Measurements from ENCODE around the gene PHACTR1. TPM values are rescaled to one million over a fixed set of nuclear protein-coding genes. Genes with fewer than 3 reads are reported as not detected.

PHACTR1 gene
- total and polyA plus RNA-seq, 9 of the 15 experiments (the other 6 are each of a cell fraction or from before 2014, with no cell fraction given), result 11.5 to 32.6 (median 22.0) TPM

DNA sequence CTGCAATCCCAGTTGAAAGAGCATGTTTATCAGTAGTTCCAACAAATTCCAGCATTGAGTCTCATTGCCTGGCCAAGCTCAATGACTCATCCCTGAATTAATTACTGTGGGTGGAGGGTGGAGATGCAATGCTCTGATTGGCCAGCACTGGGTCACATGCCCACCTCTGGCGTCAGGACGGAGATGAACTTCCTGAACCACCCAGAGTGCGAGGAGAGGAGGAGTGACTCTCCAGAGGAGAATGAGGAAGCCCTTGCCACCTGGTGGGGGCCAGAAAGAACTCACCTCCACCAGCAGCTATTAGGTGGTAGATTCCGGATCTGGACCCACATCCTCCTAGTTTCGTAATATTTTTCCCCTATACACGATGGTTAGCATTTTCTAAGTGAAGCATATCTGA lies 327.8 kb downstream of the PHACTR1 start:
- Histone ChIP-seq H2AFZ (ENCODE audit: low read depth, low read length) (peak overlapping the region; percentile 60; the same call in 1 of the 2 replicates), H3K4me3 (no peak overlapping the region), H3K27ac (ENCODE audit: extremely low read depth, low read depth, low read length) (no peak overlapping the region), H3K27me3 (ENCODE audit: control insufficient read depth in 2 of 2, insufficient read depth in 2 of 2, low read length in 2 of 2) (no peaks in the 10 kb centered on the region), H3K9me1 (ENCODE audit: control insufficient read depth, insufficient read depth, low read length) (no peaks in the 10 kb centered on the region), H3K9ac (ENCODE audit: insufficient read depth in 1 of 2, low read depth in 2 of 2, low read length in 2 of 2) (no peak overlapping the region), H3K4me1 (replicated peaks in 1 of 2; ENCODE audit: control insufficient read depth in 2 of 2, insufficient read depth in 2 of 2, low read length in 2 of 2) (no peaks in the 10 kb centered on the region; a peak in 2 of 5 replicates), H3K9me3 (replicated peaks; ENCODE audit: control insufficient read depth, insufficient read depth, low read depth, low read length) (no peaks in the 10 kb centered on the region), H3K36me3 (ENCODE audit: control insufficient read depth, insufficient read depth, low read length) (no peaks in the 10 kb centered on the region), H4K20me1 (replicated peaks; ENCODE audit: control insufficient read depth, insufficient read depth, low read length) (no peaks in the 10 kb centered on the region), H3K79me2 (ENCODE audit: control insufficient read depth, insufficient read depth, low read length) (no peaks in the 10 kb centered on the region), H3K4me2 (ENCODE audit: insufficient read depth, low read length) (peak overlapping the region; percentile 51; the same call in 1 of the 2 replicates)
- POLR2A ChIA-PET, result no interaction called here
- ATAC-seq, result peak; percentile 96
- FAIRE-seq, result no peak
- in situ Hi-C loops (cut with MboI), result no loop called here
- BruUV-seq (replicated peaks), result no TSS peak
- 8% methylated on average over 6 of the region's 6 CpGs for WGBS (ENCODE audit: insufficient coverage, low coverage, missing lambda C conversion rate)
- CTCF ChIA-PET (ENCODE audit: low intra/inter-chr PET ratio), result no interaction called here
- DNase-seq (ENCODE audit: extremely low read depth in 1 of 4, low spot score in 3 of 4), result peak; percentile 59 to 81 (median 74)
- intact Hi-C loops (cut with micrococcal nuclease), result no loop called here
- TF ChIP-seq, protein P1, sequence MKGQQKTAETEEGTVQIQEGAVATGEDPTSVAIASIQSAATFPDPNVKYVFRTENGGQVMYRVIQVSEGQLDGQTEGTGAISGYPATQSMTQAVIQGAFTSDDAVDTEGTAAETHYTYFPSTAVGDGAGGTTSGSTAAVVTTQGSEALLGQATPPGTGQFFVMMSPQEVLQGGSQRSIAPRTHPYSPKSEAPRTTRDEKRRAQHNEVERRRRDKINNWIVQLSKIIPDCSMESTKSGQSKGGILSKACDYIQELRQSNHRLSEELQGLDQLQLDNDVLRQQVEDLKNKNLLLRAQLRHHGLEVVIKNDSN (CRISPR knock-in tag; IDR thresholded peaks at IDR 0.05), result peak; percentile 89
- peak; percentile 88 for TF ChIP-seq RAD51 (IDR thresholded peaks at IDR 0.05; ENCODE audit: borderline replicate concordance, low read depth)
- peak; percentile 97 for TF ChIP-seq FOSL1 (tag; conservative IDR thresholded peaks at IDR 0.05)
- TF ChIP-seq ATF7 (IDR thresholded peaks at IDR 0.05), result peak; percentile 60; the same call in 1 of the 2 replicates
- TF ChIP-seq, protein P2, sequence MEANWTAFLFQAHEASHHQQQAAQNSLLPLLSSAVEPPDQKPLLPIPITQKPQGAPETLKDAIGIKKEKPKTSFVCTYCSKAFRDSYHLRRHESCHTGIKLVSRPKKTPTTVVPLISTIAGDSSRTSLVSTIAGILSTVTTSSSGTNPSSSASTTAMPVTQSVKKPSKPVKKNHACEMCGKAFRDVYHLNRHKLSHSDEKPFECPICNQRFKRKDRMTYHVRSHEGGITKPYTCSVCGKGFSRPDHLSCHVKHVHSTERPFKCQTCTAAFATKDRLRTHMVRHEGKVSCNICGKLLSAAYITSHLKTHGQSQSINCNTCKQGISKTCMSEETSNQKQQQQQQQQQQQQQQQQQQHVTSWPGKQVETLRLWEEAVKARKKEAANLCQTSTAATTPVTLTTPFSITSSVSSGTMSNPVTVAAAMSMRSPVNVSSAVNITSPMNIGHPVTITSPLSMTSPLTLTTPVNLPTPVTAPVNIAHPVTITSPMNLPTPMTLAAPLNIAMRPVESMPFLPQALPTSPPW (CRISPR knock-in tag; IDR thresholded peaks at IDR 0.05), result peak; percentile 12; the same call in 1 of the 2 replicates
- peak; percentile 87 for TF ChIP-seq JUND (IDR thresholded peaks at IDR 0.05; ENCODE audit: borderline replicate concordance, low read depth, low read length)
- peak; percentile 96 for TF ChIP-seq JUND (tag; IDR thresholded peaks at IDR 0.05; ENCODE audit: borderline replicate concordance, low read depth, low read length)
- TF ChIP-seq ZNF584 (CRISPR knock-in tag; IDR thresholded peaks at IDR 0.05; ENCODE audit: low read depth), result 0 out of 2 replicates have a peak, but pooled peaks have one; percentile 35
- TF ChIP-seq, protein P3, sequence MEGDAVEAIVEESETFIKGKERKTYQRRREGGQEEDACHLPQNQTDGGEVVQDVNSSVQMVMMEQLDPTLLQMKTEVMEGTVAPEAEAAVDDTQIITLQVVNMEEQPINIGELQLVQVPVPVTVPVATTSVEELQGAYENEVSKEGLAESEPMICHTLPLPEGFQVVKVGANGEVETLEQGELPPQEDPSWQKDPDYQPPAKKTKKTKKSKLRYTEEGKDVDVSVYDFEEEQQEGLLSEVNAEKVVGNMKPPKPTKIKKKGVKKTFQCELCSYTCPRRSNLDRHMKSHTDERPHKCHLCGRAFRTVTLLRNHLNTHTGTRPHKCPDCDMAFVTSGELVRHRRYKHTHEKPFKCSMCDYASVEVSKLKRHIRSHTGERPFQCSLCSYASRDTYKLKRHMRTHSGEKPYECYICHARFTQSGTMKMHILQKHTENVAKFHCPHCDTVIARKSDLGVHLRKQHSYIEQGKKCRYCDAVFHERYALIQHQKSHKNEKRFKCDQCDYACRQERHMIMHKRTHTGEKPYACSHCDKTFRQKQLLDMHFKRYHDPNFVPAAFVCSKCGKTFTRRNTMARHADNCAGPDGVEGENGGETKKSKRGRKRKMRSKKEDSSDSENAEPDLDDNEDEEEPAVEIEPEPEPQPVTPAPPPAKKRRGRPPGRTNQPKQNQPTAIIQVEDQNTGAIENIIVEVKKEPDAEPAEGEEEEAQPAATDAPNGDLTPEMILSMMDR (IDR thresholded peaks at IDR 0.05 in 2 of 3, conservative IDR thresholded peaks at IDR 0.05 in 1 of 3; ENCODE audit: insufficient read depth in 2 of 3, low read depth in 1 of 3, low read length in 3 of 3), result peak in 1 of 3 experiments; percentile 12; a peak in 1 of 6 replicates
- TF ChIP-seq, protein P4, sequence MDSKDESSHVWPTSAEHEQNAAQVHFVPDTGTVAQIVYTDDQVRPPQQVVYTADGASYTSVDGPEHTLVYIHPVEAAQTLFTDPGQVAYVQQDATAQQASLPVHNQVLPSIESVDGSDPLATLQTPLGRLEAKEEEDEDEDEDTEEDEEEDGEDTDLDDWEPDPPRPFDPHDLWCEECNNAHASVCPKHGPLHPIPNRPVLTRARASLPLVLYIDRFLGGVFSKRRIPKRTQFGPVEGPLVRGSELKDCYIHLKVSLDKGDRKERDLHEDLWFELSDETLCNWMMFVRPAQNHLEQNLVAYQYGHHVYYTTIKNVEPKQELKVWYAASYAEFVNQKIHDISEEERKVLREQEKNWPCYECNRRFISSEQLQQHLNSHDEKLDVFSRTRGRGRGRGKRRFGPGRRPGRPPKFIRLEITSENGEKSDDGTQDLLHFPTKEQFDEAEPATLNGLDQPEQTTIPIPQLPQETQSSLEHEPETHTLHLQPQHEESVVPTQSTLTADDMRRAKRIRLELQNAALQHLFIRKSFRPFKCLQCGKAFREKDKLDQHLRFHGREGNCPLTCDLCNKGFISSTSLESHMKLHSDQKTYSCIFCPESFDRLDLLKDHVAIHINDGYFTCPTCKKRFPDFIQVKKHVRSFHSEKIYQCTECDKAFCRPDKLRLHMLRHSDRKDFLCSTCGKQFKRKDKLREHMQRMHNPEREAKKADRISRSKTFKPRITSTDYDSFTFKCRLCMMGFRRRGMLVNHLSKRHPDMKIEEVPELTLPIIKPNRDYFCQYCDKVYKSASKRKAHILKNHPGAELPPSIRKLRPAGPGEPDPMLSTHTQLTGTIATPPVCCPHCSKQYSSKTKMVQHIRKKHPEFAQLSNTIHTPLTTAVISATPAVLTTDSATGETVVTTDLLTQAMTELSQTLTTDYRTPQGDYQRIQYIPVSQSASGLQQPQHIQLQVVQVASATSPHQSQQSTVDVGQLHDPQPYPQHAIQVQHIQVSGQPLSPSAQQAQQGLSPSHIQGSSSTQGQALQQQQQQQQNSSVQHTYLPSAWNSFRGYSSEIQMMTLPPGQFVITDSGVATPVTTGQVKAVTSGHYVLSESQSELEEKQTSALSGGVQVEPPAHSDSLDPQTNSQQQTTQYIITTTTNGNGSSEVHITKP (IDR thresholded peaks at IDR 0.05; ENCODE audit: partially characterized antibody), result peak; percentile 74
- TF ChIP-seq ZFP1 (CRISPR knock-in tag; IDR thresholded peaks at IDR 0.05), result no peak
- TF ChIP-seq ZKSCAN8 (CRISPR knock-in tag; IDR thresholded peaks at IDR 0.05), result peak; percentile 20; the same call in 1 of the 2 replicates
- peak; percentile 10 for TF ChIP-seq RBM25 (IDR thresholded peaks at IDR 0.05; ENCODE audit: low read depth, low read length, severe bottlenecking)
- TF ChIP-seq L3MBTL2 (IDR thresholded peaks at IDR 0.05), result peak; percentile 79
- TF ChIP-seq TSC22D4 (tag; IDR thresholded peaks at IDR 0.05), result no peak
